ENCODE measurements around the gene NSFL1C.

NSFL1C gene

DNA sequence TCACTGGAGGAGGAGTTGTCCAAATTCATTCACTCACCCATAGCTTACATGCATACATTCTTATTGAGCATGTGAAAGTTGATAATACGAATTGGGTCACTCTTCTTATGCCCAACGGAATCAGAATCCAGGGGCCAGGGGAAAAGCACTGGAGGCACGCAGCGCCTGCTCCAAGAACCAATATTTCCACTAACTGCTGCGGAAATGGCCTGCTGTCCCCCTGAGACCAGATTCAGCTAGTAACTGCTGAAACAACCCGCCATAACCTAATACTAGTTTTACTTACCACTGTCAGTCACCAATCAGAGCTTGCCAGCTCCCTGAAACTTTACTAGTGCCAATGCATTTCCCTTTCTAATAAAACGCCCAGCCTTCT is 73.2 kb downstream of the NSFL1C start:
- in situ Hi-C loops (cut with MboI; ENCODE audit: low sequenced_read_pairs) = no loop called here

DNA sequence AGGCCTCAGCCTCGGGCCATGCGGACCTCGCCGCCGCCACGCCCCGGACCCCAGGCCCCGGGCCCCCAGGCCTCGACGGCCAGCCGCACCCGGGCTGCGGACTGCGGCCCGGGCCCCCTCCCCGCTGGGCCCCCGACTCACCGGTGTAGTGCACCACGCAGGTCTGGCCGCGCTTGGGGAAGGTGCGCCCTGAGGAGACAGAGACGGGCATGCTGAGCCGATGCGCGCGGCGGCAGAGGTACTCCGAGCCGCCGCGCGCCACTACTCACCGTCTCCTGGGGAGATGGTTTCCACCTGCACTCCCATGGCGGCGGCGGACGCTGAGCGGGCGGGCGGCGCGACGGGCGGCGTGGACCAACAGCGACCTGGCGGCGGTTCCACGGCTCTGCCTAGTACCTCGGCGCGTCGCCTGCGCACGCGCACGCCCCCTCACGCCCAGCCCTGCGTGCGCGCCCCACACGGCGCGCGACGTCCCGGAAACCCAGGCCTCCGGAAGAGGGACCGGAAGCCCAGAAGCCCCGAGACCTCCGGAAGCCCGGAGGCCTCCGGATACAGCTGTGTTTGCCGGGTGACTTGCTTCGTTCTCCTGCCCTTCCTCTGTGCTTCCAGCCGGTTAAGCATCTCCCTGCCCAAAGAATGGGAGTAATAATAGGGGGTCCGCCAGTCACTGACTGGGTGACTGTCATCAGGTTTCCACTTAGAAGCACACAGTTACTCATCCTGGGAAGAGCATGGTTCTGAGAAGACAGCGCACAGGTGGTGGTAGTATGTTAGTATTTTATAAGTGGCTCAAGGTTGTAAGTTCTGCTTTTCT is 73.7 kb downstream of the NSFL1C start, which contains the start of gene FKBP1A:
Gene FKBP1A (minus strand): TSS at position 362 of the 814 bp plus-strand sequence. CDS start 56 bp downstream, at position 306.
- in situ Hi-C loops (cut with MboI; ENCODE audit: low sequenced_read_pairs) = no loop called here

DNA sequence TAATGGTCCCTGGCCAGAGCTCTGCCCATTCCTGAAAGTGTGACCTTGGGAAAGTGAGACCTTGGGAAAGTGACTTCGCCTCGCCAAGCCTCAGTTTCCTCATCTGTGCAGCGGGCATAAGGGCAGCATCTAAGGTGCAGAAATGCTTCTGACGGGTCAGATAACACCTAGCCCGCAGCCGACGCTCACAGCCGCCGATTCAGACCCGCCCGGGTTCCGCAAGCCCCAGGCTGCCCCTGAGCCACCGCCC is 74.3 kb downstream of the NSFL1C start:
- in situ Hi-C loops (cut with MboI; ENCODE audit: low sequenced_read_pairs) = no loop called here

All from hTERT RPE-1 (cell line).